GM19467 (cell line): ENCODE results near the gene CRYBB3.
"Not testable (repeated sequence)": the region's sequence is repeated elsewhere in the genome, so short reads cannot be mapped to it uniquely, and the experiment has no call there.

ENCODE experiments used
- ATAC-seq: cut with Tn5 transposase; IDR thresholded peaks from one replicate; pipeline ENCODE4 v1.9.1; 2021; ENCODE audit warnings: mild to moderate bottlenecking, moderate library complexity; ENCODE audit not compliant: unreplicated experiment

Gene CRYBB3

DNA sequence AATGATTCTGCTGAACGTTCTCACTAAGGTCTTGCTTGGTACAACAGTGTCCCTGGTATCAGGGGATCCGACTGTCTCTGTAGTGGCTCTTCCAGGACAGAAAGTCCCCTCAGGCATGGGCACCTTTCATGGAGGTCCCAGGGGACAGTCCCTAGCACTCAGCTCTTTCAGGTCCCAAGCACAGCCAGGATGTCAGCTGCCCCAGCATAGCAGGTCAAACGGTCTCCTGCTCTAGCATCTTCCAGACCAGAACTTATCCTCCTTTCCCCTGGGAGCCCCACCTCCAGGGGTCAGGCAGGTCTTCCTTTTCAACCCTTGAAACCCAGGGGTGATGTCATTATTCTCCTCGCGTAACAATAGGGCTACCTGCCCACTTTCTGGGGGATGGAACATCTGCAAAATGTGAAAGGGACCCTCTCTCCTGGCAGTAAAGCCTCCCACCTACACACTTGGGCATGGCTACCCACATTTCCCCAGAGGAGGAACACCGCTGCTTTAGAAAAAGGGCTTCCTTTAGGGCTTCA is 24.7 kb upstream of the CRYBB3 start:
- ATAC-seq: no peak

DNA sequence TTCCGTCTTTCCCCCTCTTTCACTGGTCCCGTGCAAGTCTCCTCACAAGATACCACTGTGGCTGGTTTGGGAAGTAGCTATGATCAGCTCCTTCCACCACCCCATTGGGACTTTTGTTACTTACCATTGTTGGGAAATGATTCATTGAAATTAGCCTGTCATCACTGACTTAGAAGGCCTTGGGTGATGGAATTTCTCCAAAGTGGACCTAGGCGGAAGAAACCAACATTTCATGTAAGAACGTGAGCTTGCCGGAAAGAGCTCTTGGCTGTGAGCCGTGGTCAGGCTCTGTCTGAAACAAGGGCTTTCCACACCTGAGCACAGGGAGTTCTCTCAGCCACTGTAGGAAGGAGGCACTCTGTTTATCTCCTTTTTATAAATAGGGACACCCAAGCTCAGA is 23.5 kb upstream of the CRYBB3 start:
- no peak for ATAC-seq

DNA sequence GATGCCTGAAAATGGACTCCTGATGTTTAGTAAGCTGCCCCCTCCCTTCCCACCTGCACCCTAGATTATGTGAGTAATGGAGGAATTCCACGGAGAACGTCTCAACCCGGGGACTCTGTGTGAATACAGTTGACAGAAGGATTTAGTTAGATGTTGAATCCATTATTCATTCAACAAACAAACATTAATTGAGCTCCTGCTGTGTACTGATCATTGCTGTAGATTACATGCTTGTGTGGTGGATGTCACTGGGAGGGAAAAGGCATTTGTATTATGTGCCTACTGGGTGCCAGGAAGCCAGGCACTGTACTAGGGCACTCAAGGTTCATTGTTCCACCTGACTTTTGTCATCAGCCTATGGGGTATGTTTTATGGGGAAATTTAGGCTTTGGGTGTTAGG is 22.9 kb upstream of the CRYBB3 start:
- no peak for ATAC-seq

DNA sequence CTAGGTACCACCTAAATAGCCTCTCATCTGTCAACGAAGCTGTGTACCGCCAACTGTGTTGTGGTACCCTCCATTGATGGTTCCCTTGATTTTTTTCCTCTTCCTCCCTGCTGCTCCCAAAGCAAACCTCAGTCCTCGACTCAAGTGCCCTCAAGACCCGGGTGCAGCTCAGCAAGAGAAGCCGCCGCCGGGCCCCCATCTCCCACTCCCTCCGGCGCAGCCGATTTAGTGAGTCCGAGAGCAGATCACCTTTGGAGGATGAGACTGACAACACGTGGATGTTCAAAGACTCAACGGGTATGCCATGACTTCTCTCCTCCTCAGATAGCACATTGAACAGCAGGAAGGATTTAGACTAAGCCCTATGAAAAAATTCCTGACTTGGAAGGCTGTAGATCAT is 22.4 kb upstream of the CRYBB3 start:
- no peak for ATAC-seq

DNA sequence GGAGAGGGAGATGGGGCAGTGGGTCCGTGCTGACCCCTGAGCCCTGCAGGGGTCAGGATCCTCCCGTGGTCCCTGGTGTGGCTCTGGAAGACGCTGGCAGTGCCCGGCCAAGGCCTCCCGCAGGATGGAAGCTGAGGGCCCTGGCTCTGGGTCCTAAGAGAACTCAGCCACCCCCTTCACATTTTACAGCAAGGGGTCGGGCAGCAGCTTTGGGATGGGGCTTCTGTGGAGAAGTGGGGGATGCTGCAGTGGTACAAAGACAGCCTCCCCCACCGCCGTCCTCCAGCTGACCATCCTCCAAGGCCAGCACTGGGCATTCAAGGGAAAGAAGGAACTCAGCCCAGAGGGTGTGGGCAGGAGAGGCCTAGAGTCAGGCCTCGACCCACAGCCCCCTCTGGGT is 21.8 kb upstream of the CRYBB3 start:
- no peak for ATAC-seq

DNA sequence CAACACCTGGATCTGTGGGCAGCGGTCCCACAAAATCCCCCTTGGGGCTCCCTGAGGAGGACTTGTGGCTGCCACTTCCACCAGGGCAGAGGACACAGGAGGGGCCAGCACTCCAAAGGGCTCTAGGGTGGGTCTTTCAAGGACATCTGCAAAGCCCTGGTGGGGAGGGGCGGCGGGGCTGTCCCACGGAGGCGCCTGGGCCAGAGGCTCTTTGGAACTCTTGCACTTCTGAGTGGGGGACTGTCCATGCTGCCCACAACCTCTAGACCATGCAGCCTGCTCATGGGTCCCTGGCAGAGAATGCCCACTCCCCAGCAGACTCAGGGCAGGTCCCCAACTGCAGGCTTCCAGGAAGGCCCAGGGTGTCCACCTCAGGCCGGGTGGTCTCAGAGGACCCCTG is 21.3 kb upstream of the CRYBB3 start:
- ATAC-seq: not testable (repeated sequence)

DNA sequence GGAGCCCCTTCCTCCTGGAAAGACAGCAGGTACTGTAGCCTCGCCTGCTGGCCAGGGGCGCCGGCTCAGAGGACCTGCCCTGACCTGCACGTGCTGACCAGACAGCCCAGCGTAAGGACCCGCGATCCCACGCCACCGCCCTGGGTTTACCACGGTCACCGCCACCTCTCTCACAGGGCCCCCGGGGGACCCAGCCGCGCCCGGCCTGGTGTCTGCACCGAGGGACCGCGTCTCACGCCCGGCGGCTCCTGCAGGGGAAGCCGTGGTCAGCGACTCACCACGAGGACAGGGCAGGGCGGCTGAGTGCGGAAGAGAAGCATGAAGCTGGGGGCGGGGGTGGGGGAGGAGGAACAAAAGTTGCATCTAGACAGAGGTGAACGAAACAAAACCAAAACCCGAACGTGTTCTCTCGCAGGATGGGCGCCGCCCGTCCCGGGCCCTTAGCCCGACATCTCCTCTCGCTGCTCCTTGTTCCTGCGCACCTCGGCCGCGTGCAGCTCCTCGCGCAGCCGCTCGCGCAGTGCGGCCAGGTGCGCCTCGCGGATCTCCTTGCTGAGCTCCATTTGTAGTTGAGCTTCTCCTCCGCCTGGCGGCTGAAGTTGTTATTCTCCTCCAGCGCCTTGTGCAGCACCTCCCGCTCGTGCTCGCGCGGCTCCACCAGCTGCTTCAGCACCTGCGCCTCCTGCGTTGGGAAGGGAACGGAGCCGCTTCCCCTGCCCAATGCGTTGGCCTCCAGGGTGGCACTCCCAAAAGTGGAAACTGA is 20.6 kb upstream of the CRYBB3 start:
- not testable (repeated sequence) for ATAC-seq

- ATAC-seq: no peak
Measured at GRCh38 chr22:25182131-25183110, 17.2 kb upstream of the CRYBB3 start.

GRCh38 chr22:25183949-25184619 is 15.6 kb upstream of the CRYBB3 start:
- no peak for ATAC-seq

DNA sequence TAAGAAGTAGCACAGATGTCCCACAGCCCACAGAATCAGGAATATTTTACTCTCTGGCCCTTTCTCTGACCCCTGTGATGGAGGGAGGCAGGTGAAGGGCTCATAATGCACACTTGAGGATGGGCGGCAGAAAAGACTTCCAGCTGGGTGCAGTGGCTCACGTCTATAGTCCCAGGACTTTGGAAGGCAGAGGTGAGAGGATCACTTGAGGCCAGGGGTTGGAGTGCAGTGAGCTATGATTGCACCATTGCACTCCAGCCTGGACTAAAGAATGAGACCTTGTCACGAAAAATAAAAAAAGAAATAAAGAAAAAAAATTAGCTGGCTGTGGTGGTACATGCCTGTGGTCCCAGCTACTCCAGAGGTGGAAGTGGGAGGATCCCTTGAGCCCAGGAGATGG is 13.5 kb upstream of the CRYBB3 start:
- no peak for ATAC-seq

DNA sequence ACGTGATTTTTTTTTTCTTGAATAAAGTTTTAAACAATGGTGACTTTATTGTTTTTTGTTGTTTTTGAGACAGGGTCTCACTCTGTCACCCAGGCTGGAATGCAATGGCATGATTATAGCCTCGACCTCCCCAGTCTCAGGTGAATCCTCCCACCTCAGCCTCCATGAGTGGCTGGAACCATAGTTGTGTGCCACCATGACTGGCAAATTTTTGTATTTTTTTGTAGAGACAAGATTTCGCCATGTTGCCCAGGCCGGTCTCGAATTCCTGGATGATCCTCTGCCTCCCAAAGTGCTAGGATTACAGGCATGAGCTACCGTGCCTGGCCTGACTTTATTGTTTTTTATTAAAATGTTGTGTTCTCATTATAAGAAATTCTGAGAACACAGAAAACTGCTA is 12.2 kb upstream of the CRYBB3 start:
- ATAC-seq: no peak

DNA sequence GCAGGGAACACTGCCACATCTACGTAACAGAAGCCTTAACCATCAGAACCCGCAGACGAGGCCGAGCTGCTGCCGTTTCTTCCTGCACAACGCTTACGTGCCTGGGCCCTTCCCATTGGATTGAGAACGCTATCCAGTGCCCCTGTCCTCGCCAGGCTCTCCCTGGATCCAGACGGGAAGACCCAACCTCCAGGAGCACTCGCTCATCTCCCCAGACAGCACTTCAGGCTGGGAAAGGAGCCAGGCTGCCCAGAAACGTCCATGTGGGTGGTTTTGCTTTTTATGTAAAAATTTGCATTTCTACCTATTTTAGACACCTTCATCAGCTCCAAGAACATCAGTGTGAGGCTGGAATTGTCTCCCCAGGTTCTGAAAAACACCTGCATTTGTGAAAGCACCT is 7.3 kb upstream of the CRYBB3 start:
- no peak for ATAC-seq

- no peak for ATAC-seq
Measured at GRCh38 chr22:25193130-25193529, 6.5 kb upstream of the CRYBB3 start.

GRCh38 chr22:25193548-25193947 is 6.1 kb upstream of the CRYBB3 start:
- ATAC-seq: no peak

DNA sequence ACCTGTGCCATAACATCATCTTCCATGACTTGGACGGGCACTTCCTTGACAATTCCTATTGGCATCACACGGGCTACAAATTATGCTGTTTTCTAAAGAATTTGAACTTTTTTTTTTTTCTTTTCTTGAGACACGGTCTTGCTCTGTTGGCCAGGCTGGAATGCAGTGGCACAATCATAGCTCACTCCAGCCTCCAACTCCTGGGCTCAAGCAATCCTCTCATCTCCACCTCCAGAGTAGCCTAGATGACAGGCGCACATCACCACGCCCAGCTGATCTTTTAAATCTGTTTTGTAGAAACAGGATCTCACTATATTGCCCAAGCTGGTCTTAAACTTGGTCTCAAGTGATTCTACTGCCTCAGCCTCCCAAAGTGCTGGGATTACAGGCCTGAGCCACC is 3.3 kb upstream of the CRYBB3 start:
- no peak for ATAC-seq

GRCh38 chr22:25197340-25197739 is 2.3 kb upstream of the CRYBB3 start:
- no peak for ATAC-seq

DNA sequence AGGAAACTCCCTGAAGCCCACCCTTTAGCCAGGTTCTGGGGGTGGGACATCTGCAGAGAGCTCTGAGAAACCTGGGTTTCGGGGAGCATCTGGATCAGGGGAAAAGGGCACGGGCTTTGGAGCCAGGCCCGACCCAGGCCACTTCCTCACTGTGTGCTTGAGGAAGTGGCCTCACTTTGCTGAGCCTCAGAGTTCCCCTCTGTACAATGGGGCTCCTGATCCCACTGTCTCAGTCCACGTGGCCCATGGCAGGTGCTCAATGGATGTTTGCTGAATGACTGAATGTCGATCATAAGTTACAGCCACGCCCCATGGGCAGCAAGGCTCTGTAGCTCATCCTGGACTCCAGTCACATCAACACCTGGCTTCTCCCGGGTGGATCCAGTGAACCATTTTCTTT is 1.3 kb downstream of the CRYBB3 start:
- no peak for ATAC-seq

GRCh38 chr22:25201557-25202273 is 2.1 kb downstream of the CRYBB3 start:
- no peak for ATAC-seq

GRCh38 chr22:25202290-25202921 is 2.7 kb downstream of the CRYBB3 start:
- ATAC-seq: no peak

- no peak for ATAC-seq
Measured at GRCh38 chr22:25203082-25203481, 3.4 kb downstream of the CRYBB3 start.
